ENCODE measurements around the gene SLC47A1. TPM values are rescaled to one million over a fixed set of nuclear protein-coding genes. Genes with fewer than 3 reads are reported as not detected.
"Not testable (repeated sequence)": the region's sequence is repeated elsewhere in the genome, so short reads cannot be mapped to it uniquely, and the experiment has no call there.

SLC47A1 gene
- total RNA-seq, 6 experiments from 2014 or later = 47.5 to 182 (median 67.4) TPM

DNA sequence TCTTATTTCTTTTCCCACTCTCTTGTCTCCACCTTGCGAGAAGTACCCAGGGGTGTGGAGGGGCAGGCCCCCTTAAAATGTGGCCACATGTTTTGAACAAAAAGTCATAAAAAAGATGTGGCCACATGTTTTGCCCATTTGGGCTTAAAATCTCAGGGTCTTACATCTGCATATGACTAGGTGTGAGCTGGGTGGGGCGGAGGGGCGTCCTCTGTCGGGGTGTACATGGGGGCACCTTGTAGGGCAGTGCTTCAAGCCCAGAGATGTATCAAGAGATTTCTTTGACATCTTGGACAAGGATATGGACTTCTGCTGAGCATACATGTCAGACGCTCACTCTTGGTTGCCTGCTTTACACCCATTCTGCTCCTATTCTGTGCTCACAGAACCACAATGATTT, 13.0 kb upstream of the SLC47A1 start:
- ATAC-seq (no peak), DNase-seq (no peak)
- Histone ChIP-seq H3K27ac (no peak overlapping the region), H3K4me1 (peaks cover 0 to 9% (median 3%) of the 10 kb centered on the region in 4 donors), H3K4me3 (no peak overlapping the region), H3K9me3 (no peaks in the 10 kb centered on the region), H3K36me3 (no peaks in the 10 kb centered on the region), H3K27me3 (no peaks in the 10 kb centered on the region)
- intact Hi-C loops (cut with DNase I) = no loop called here
- 79% methylated on average over 2 of the region's 5 CpGs for WGBS (ENCODE audit: insufficient coverage, low coverage, low lambda C conversion rate, missing lambda C conversion rate)
- TF ChIP-seq CTCF (IDR thresholded peaks at IDR 0.05) = no peak
- no peak for TF ChIP-seq POLR2A (IDR thresholded peaks at IDR 0.05)

- intact Hi-C loops (cut with DNase I) = no loop called here
- H3K36me3 ChIP-seq = no peaks in the 10 kb centered on the region
- DNase-seq (no peak), ATAC-seq (no peak)
- 82% methylated on average over 7 of the region's 9 CpGs for WGBS (ENCODE audit: insufficient coverage, low coverage, low lambda C conversion rate, missing lambda C conversion rate)
- H3K27ac ChIP-seq = no peak overlapping the region
- no peak for TF ChIP-seq CTCF (IDR thresholded peaks at IDR 0.05)
- no peak for TF ChIP-seq POLR2A (IDR thresholded peaks at IDR 0.05)
- no peaks in the 10 kb centered on the region for H3K27me3 ChIP-seq
- no peak overlapping the region for H3K4me3 ChIP-seq
- no peaks in the 10 kb centered on the region for H3K9me3 ChIP-seq
- peaks cover 0 to 13% (median 4%) of the 10 kb centered on the region in 4 donors for H3K4me1 ChIP-seq
These were observed 10.0 kb upstream of the SLC47A1 start for GRCh38 chr17:19523690-19524089.

- DNase-seq; H3K9me3 ChIP-seq; intact Hi-C loops (cut with DNase I); H3K36me3 ChIP-seq; H3K4me3 ChIP-seq; H3K27me3 ChIP-seq: not testable (repeated sequence)
- peak in 1 of 4 donors; percentile 12 for ATAC-seq
- 63% methylated on average over 4 of the region's 4 CpGs for WGBS (ENCODE audit: insufficient coverage, low coverage, low lambda C conversion rate, missing lambda C conversion rate)
- Histone ChIP-seq H3K4me1 (peaks cover 0 to 25% (median 2%) of the 10 kb centered on the region in 4 donors), H3K27ac (peak overlapping the region in 2 of 3 donors; percentile 81)
These were observed 6.7 kb upstream of the SLC47A1 start for GRCh38 chr17:19526950-19527349.

DNA sequence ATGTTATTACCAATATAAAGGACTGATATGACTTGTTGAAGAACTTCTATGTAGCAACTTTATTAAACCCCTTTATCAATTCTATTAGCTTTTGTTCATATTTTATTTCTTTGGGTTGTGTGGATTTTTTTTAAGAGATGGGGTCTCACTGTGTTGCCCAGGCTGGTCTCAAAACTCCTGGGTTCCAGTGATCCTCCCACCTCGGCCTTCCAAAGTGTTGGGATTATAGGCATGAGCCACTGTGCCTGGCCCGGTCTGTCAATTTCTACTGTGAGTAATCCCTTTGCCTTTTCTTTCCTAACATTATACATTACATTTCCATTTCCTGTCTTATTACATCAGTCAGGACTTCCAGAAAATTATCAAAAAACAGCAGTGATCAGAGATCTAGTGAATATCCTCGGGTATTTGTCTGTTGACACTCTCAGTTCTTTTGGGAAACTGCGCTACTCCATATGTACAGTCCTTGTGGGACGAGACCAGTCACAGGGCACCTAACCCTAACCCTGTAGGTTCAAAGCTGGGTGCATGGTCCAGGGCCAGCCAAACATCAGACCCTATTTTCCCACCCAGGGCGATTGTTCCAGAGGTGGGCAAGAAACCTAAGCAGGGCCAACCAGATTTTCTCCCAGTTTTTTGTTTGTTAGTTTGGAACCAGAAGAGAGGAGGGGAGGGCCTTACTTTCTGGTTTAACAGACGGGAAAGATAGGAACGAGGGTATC, 1.7 kb upstream of the SLC47A1 start:
- no peak for ATAC-seq
- H3K4me1 ChIP-seq = peaks cover 0 to 33% (median 2%) of the 10 kb centered on the region in 4 donors
- 70% methylated on average over 8 of the region's 8 CpGs for WGBS (ENCODE audit: insufficient coverage, low coverage, low lambda C conversion rate, missing lambda C conversion rate)
- no peaks in the 10 kb centered on the region for H3K36me3 ChIP-seq
- no peak for DNase-seq
- peak overlapping the region in 1 of 3 donors; percentile 92 for H3K4me3 ChIP-seq
- intact Hi-C loops (cut with DNase I) = no loop called here
- no peaks in the 10 kb centered on the region for H3K9me3 ChIP-seq
- no peaks in the 10 kb centered on the region for H3K27me3 ChIP-seq
- TF ChIP-seq POLR2A (IDR thresholded peaks at IDR 0.05) (no peak), CTCF (IDR thresholded peaks at IDR 0.05) (no peak)
- peak overlapping the region in 2 of 3 donors; percentile 99 to 100 for H3K27ac ChIP-seq

DNA sequence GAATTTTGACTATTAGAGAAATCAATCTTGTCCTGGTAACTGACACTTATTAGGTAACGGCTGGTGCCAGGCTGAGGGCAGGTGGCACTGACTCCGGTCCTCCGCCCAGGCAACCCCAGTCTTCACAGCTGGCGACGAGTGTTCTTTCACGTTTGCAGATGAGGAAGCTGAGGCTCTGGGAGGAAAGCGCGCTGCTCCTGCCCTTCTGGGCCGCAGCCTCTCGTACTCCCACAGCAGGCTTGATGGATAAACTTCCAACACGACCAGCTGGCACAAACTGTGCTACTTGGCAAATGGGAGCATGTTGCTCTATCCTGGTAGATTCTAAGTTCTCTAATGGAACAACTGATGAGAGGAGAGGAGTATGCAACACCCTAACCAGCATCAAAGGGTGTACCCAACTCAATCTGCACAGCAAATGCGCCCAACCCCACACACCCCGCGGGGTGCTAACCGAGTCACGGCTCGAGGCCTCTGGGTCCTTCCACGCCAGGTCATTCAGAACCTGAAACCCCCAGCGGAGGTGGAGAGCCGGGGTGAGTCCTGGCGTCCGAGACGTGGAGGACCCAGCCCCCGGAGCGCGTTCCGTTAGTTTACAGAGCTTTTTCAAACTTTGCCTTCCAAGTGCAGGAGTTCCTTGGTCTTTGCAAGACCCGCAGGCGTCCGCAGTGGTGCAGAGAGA, 477 bp upstream of the SLC47A1 start:
- DNase-seq (peak; percentile 58 to 75 (median 64)), ATAC-seq (peak; percentile 17 to 47 (median 41))
- Histone ChIP-seq H3K27ac (peak overlapping the region; percentile 82 to 100 (median 99)), H3K9me3 (no peaks in the 10 kb centered on the region), H3K4me1 (peaks cover 0 to 44% (median 9%) of the 10 kb centered on the region in 4 donors), H3K27me3 (no peaks in the 10 kb centered on the region), H3K36me3 (no peaks in the 10 kb centered on the region), H3K4me3 (peak overlapping the region; percentile 75 to 92 (median 85))
- intact Hi-C loops (cut with DNase I) = no loop called here
- 14% methylated on average over 14 of the region's 30 CpGs for WGBS (ENCODE audit: insufficient coverage, low coverage, low lambda C conversion rate, missing lambda C conversion rate)
- TF ChIP-seq POLR2A (IDR thresholded peaks at IDR 0.05) (no peak), CTCF (IDR thresholded peaks at IDR 0.05) (no peak)
